KMS-11 (cell line): ENCODE data around the gene RPS27.
"Not testable (repeated sequence)": the region's sequence is repeated elsewhere in the genome, so short reads cannot be mapped to it uniquely, and the experiment has no call there.

Experiments
- H2AFZ ChIP-seq: fragments of 200-600 bp; sonication (generic); 2 replicates; pipeline ENCODE4 v1.6.1; 2016; ENCODE audit warnings: antibody characterized with exemption, mixed run types, low read depth
- H3K27ac ChIP-seq: fragments of 200-600 bp; sonication (generic); 2 replicates; pipeline ENCODE4 v1.6.1; 2016; ENCODE audit warnings: mild to moderate bottlenecking, mixed run types
- H3K27me3 ChIP-seq: fragments of 200-600 bp; sonication (generic); 2 replicates; pipeline ENCODE4 v1.6.1; 2017; ENCODE audit warnings: mild to moderate bottlenecking, low read depth, mixed run types, moderate library complexity; ENCODE audit not compliant: insufficient read depth
- H3K36me3 ChIP-seq: fragments of 200-600 bp; sonication (generic); 2 replicates; pipeline ENCODE4 v1.6.1; 2017; ENCODE audit warnings: mild to moderate bottlenecking, mixed run types; ENCODE audit not compliant: insufficient read depth
- H3K4me1 ChIP-seq: fragments of 200-600 bp; sonication (generic); 2 replicates; pipeline ENCODE4 v1.6.1; 2016; ENCODE audit warnings: mild to moderate bottlenecking, low read depth, mixed run types; ENCODE audit not compliant: poor library complexity, severe bottlenecking
- H3K4me2 ChIP-seq: fragments of 200-600 bp; sonication (generic); 2 replicates; pipeline ENCODE4 v1.7.0; 2016; ENCODE audit warnings: mild to moderate bottlenecking, mixed run types
- H3K4me3 ChIP-seq: fragments of 200-600 bp; sonication (generic); IDR thresholded peaks from 2 replicates; pipeline ENCODE4 v1.6.1; 2017; ENCODE audit warnings: low read depth, low read length, mixed read lengths; ENCODE audit not compliant: insufficient read depth
- H3K79me2 ChIP-seq: fragments of 200-600 bp; sonication (generic); 2 replicates; pipeline ENCODE4 v1.6.1; 2016; ENCODE audit warnings: low read depth, mixed run types; ENCODE audit not compliant: insufficient read depth
- H3K9ac ChIP-seq: fragments of 200-600 bp; sonication (generic); 2 replicates; pipeline ENCODE4 v1.6.1; 2016; ENCODE audit warnings: mild to moderate bottlenecking, mixed run types
- H4K20me1 ChIP-seq: fragments of 200-600 bp; sonication (generic); 2 replicates; pipeline ENCODE4 v1.6.1; 2016; ENCODE audit warnings: mild to moderate bottlenecking, mixed run types; ENCODE audit not compliant: insufficient read depth
- TF ChIP-seq, protein P1 (sequence below): fragments of 200-600 bp; sonication (generic); conservative IDR thresholded peaks from 2 replicates; pipeline ENCODE4 v1.6.1; 2017; ENCODE audit warnings: low read depth, mild to moderate bottlenecking, antibody characterized with exemption, low read length, moderate library complexity, mixed read lengths

Gene RPS27

GRCh38 chr1:154019940-154020339 is 29.4 kb downstream of the RPS27 start:
- TF ChIP-seq, protein P1, sequence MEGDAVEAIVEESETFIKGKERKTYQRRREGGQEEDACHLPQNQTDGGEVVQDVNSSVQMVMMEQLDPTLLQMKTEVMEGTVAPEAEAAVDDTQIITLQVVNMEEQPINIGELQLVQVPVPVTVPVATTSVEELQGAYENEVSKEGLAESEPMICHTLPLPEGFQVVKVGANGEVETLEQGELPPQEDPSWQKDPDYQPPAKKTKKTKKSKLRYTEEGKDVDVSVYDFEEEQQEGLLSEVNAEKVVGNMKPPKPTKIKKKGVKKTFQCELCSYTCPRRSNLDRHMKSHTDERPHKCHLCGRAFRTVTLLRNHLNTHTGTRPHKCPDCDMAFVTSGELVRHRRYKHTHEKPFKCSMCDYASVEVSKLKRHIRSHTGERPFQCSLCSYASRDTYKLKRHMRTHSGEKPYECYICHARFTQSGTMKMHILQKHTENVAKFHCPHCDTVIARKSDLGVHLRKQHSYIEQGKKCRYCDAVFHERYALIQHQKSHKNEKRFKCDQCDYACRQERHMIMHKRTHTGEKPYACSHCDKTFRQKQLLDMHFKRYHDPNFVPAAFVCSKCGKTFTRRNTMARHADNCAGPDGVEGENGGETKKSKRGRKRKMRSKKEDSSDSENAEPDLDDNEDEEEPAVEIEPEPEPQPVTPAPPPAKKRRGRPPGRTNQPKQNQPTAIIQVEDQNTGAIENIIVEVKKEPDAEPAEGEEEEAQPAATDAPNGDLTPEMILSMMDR, result no peak
- Histone ChIP-seq H4K20me1 (no peaks in the 10 kb centered on the region), H3K9ac (no peak overlapping the region), H3K4me1 (no peaks in the 10 kb centered on the region), H3K36me3 (no peaks in the 10 kb centered on the region), H3K4me2 (no peak overlapping the region), H2AFZ (no peak overlapping the region), H3K4me3 (no peak overlapping the region), H3K79me2 (no peaks in the 10 kb centered on the region), H3K27ac (no peak overlapping the region), H3K27me3 (no peaks in the 10 kb centered on the region)

DNA sequence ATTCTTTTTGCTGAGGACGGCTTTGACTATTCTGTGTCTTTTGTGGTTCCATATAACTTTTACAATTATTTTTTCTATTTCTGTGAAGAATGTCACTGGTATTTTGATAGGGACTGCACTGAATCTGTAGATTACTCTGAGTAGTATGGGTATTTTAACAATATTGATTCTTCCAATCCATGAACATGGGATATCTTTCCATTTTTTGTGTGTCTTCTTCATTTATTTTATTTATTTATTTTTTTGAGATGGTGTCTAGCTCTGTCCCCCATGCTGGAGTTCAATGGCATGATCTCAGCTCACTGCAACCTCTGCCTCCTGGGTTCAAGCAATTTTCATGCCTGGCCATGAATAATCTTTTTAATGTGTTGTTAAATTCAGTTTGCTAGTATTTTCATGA is 43.1 kb downstream of the RPS27 start:
- not testable (repeated sequence) for H3K4me1 ChIP-seq, H3K27me3 ChIP-seq, H3K36me3 ChIP-seq, H4K20me1 ChIP-seq, H3K27ac ChIP-seq, H3K4me3 ChIP-seq, H3K9ac ChIP-seq, H2AFZ ChIP-seq, H3K79me2 ChIP-seq, H3K4me2 ChIP-seq
